Measurements from ENCODE around the gene PTPN5. TPM values are rescaled to one million over a fixed set of nuclear protein-coding genes. Genes with fewer than 3 reads are reported as not detected.
A peak's percentile ranks its signal among the peaks of the same experiment; 100 is the strongest.

The PTPN5 gene
- total and polyA plus RNA-seq, 2 donors from 2014 or later = 0.17 TPM; not detected in 1

DNA sequence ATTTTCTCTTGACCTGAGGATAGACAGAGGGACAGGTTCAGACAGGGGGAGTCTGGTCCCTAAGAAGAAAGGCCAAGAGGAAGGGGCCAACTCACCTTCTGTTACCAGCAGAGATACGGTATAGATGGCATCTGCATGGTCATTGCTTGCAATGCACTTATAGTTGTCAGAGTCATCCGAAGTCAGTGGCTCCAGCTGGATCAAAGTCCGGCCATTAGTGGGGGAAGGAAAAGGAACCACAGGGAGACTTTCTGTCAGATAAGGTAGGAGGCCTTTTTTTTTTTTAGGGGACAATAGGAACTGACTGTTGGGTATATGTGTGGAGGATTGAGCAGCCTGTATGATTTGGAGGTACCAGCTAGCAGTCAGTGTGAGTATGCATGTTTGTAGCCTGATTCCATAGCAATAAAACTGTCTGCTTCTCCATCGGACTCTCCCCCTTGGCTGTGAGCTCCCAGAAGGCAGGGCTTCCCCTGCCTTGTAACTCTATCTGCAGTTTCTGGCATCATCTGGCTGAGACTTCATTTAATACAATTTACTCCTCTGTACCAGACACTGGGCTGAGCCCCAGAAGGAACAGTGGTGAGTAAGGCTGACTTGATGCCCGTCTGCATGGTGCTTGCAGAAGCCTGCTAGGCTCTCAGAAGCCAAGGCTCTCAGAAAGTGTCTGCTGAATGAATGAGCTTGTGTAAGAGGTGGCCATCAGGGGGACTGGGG, 71.3 kb downstream of the PTPN5 start:
- H3K4me3 ChIP-seq (ENCODE audit: low read length in 3 of 3) = peak overlapping the region in 1 of 3 donors; percentile 79
- no peak for FAIRE-seq
- peak in 3 of 5 donors; percentile 61 to 83 (median 77) for DNase-seq
- peak overlapping the region in 2 of 3 donors; percentile 7 to 77 for H3K9ac ChIP-seq (ENCODE audit: low read length in 3 of 3)
- intact Hi-C loops (cut with DNase I) = no loop called here
- no peaks in the 10 kb centered on the region for H3K36me3 ChIP-seq (ENCODE audit: control insufficient read depth in 2 of 3, insufficient read depth in 3 of 3, low read length in 3 of 3)
- no peaks in the 10 kb centered on the region for H3K9me3 ChIP-seq (ENCODE audit: control insufficient read depth in 2 of 3, insufficient read depth in 1 of 3, low read length in 3 of 3)
- H3K27ac ChIP-seq (ENCODE audit: low read depth in 2 of 2, low read length in 2 of 2) = no peak overlapping the region
- TF ChIP-seq, protein P1, sequence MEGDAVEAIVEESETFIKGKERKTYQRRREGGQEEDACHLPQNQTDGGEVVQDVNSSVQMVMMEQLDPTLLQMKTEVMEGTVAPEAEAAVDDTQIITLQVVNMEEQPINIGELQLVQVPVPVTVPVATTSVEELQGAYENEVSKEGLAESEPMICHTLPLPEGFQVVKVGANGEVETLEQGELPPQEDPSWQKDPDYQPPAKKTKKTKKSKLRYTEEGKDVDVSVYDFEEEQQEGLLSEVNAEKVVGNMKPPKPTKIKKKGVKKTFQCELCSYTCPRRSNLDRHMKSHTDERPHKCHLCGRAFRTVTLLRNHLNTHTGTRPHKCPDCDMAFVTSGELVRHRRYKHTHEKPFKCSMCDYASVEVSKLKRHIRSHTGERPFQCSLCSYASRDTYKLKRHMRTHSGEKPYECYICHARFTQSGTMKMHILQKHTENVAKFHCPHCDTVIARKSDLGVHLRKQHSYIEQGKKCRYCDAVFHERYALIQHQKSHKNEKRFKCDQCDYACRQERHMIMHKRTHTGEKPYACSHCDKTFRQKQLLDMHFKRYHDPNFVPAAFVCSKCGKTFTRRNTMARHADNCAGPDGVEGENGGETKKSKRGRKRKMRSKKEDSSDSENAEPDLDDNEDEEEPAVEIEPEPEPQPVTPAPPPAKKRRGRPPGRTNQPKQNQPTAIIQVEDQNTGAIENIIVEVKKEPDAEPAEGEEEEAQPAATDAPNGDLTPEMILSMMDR (IDR thresholded peaks at IDR 0.05; ENCODE audit: borderline replicate concordance, extremely low read depth, insufficient read depth) = no peak
- peaks cover 0 to 13% (median 0%) of the 10 kb centered on the region in 3 donors for H3K4me1 ChIP-seq (ENCODE audit: control insufficient read depth in 2 of 3, insufficient read depth in 2 of 3, low read depth in 1 of 3, low read length in 3 of 3)
- no peaks in the 10 kb centered on the region for H3K27me3 ChIP-seq (ENCODE audit: control insufficient read depth, insufficient read depth, low read length)

DNA sequence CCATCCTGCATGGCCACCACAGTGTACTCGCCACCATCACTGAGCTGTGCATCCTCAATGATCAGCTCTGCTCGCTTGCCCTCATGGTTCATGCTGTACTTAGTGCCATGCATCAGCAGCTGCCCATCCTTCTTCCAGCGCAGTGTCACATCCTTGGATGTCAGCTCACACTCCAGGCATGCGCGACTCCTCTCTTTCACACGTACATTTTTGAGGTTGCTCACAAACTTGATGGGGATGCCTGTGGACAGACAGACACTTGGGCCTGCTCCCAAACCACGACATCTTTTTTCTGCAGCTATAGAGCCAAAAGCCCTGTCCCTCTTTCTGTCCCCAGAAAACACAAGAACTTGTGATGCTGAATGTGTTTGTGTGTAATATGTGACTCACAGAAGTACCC, 76.1 kb downstream of the PTPN5 start:
- no peak for FAIRE-seq
- TF ChIP-seq, protein P1 (IDR thresholded peaks at IDR 0.05; ENCODE audit: borderline replicate concordance, extremely low read depth, insufficient read depth) = no peak

DNA sequence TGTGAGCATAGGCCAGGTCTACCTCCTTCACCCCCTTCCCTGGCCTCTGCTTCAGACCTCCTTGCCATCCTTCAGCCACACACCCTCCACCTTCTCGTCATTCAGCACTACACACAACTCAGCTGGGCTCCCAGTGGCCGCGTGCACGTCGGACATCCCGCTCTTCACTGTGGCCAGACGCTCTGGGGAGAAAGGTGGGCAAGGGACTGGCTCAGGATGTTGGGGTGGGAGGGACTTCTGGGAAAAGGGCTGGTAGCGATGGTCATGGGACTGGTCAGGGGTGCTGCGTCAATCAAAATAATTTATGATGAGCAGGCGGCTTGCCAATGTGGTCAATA, 77.2 kb downstream of the PTPN5 start:
- no peak overlapping the region for H3K27ac ChIP-seq (ENCODE audit: low read depth in 2 of 2, low read length in 2 of 2)
- H3K9ac ChIP-seq (ENCODE audit: low read length in 3 of 3) = no peak overlapping the region
- H3K4me3 ChIP-seq (ENCODE audit: low read length in 3 of 3) = no peak overlapping the region
- TF ChIP-seq, protein P1 (IDR thresholded peaks at IDR 0.05; ENCODE audit: borderline replicate concordance, extremely low read depth, insufficient read depth) = no peak
- DNase-seq (no peak), FAIRE-seq (no peak)
- no peaks in the 10 kb centered on the region for H3K9me3 ChIP-seq (ENCODE audit: control insufficient read depth in 2 of 3, insufficient read depth in 1 of 3, low read length in 3 of 3)
- intact Hi-C loops (cut with DNase I) = no loop called here
- H3K27me3 ChIP-seq (ENCODE audit: control insufficient read depth, insufficient read depth, low read length) = no peaks in the 10 kb centered on the region
- no peaks in the 10 kb centered on the region for H3K4me1 ChIP-seq (ENCODE audit: control insufficient read depth in 2 of 3, insufficient read depth in 2 of 3, low read depth in 1 of 3, low read length in 3 of 3)
- H3K36me3 ChIP-seq (ENCODE audit: control insufficient read depth in 2 of 3, insufficient read depth in 3 of 3, low read length in 3 of 3) = no peaks in the 10 kb centered on the region

More for the DNA sequence above, 76.1 kb downstream of the PTPN5 start:
- Histone ChIP-seq H3K9me3 (ENCODE audit: control insufficient read depth in 2 of 3, insufficient read depth in 1 of 3, low read length in 3 of 3) (no peaks in the 10 kb centered on the region), H3K4me1 (ENCODE audit: control insufficient read depth in 2 of 3, insufficient read depth in 2 of 3, low read depth in 1 of 3, low read length in 3 of 3) (no peaks in the 10 kb centered on the region), H3K27ac (ENCODE audit: low read depth in 2 of 2, low read length in 2 of 2) (no peak overlapping the region), H3K4me3 (ENCODE audit: low read length in 3 of 3) (no peak overlapping the region), H3K27me3 (ENCODE audit: control insufficient read depth, insufficient read depth, low read length) (no peaks in the 10 kb centered on the region), H3K9ac (ENCODE audit: low read length in 3 of 3) (no peak overlapping the region), H3K36me3 (ENCODE audit: control insufficient read depth in 2 of 3, insufficient read depth in 3 of 3, low read length in 3 of 3) (no peaks in the 10 kb centered on the region)
- no peak for DNase-seq
- intact Hi-C loops (cut with DNase I) = no loop called here
